Stimulated activated CD4-positive, alpha-beta T cell treated with anti-CD3 and anti-CD28 coated beads, Interleukin-2, amount 100 ng/mL, for 4 hours (primary cell): Measurements from ENCODE around the gene SDK1.
"Not testable (repeated sequence)": the region's sequence is repeated elsewhere in the genome, so short reads cannot be mapped to it uniquely, and the experiment has no call there.

Source experiments
- DNase-seq: peaks from one replicate; pipeline ENCODE4 v3.0.0-alpha.2; 2020; ENCODE audit warnings: low read depth

The SDK1 gene

GRCh38 chr7:4227105-4228010 is 926.3 kb downstream of the SDK1 start:
- no peak for DNase-seq

- DNase-seq, result no peak
Observed at GRCh38 chr7:4230352-4230751, 929.3 kb downstream of the SDK1 start.

GRCh38 chr7:4233146-4233545 is 932.1 kb downstream of the SDK1 start:
- DNase-seq, result no peak

GRCh38 chr7:4233621-4234497 is 932.8 kb downstream of the SDK1 start:
- no peak for DNase-seq

GRCh38 chr7:4234498-4234855 is 933.4 kb downstream of the SDK1 start:
- DNase-seq, result no peak

GRCh38 chr7:4234886-4235285 is 933.8 kb downstream of the SDK1 start:
- no peak for DNase-seq

- DNase-seq, result no peak
Observed at GRCh38 chr7:4235596-4235995, 934.5 kb downstream of the SDK1 start.

- no peak for DNase-seq
Observed at GRCh38 chr7:4236389-4236788, 935.3 kb downstream of the SDK1 start.

GRCh38 chr7:4236873-4237272 is 935.8 kb downstream of the SDK1 start:
- DNase-seq, result not testable (repeated sequence)

- DNase-seq, result no peak
Observed at GRCh38 chr7:4237296-4238235, 936.5 kb downstream of the SDK1 start.

- no peak for DNase-seq
Observed at GRCh38 chr7:4238861-4239260, 937.8 kb downstream of the SDK1 start.

- no peak for DNase-seq
Observed at GRCh38 chr7:4240042-4240441, 939.0 kb downstream of the SDK1 start.

GRCh38 chr7:4240520-4241303 is 939.7 kb downstream of the SDK1 start:
- no peak for DNase-seq

GRCh38 chr7:4241304-4241612 is 940.2 kb downstream of the SDK1 start:
- no peak for DNase-seq

GRCh38 chr7:4241791-4242190 is 940.7 kb downstream of the SDK1 start:
- DNase-seq, result no peak

- no peak for DNase-seq
Observed at GRCh38 chr7:4242706-4243105, 941.7 kb downstream of the SDK1 start.

GRCh38 chr7:4244041-4244440 is 943.0 kb downstream of the SDK1 start:
- no peak for DNase-seq

GRCh38 chr7:4244635-4245034 is 943.6 kb downstream of the SDK1 start:
- DNase-seq, result no peak

- DNase-seq, result no peak
Observed at GRCh38 chr7:4245135-4245865, 944.2 kb downstream of the SDK1 start.

- no peak for DNase-seq
Observed at GRCh38 chr7:4245866-4246470, 944.9 kb downstream of the SDK1 start.
